Mucosa of rectum (tissue), 2 donors: Measurements from ENCODE around the gene ROCK2.

Source experiments
- H3K27ac ChIP-seq, 2 donors: one replicate each; pipeline ENCODE4 v1.7.0; 2013; ENCODE audit warnings: inconsistent platforms in 2 of 2, low read depth in 2 of 2, low read length in 2 of 2
- H3K27me3 ChIP-seq, 2 donors: one replicate each; pipeline ENCODE4 v1.7.0; 2013; ENCODE audit warnings: low read length in 2 of 2; ENCODE audit not compliant: control insufficient read depth in 2 of 2, insufficient read depth in 2 of 2
- H3K36me3 ChIP-seq, 2 donors: one replicate each; pipeline ENCODE4 v1.7.0; 2013; ENCODE audit warnings: low read length in 2 of 2; ENCODE audit not compliant: control insufficient read depth in 2 of 2, insufficient read depth in 2 of 2
- H3K4me1 ChIP-seq, 2 donors: one replicate each; pipeline ENCODE4 v1.7.0; 2013; ENCODE audit warnings: low read length in 2 of 2, mild to moderate bottlenecking in 1 of 2; ENCODE audit not compliant: control insufficient read depth in 2 of 2, insufficient read depth in 2 of 2
- H3K4me3 ChIP-seq, 2 donors: one replicate each; pipeline ENCODE4 v1.7.0; 2013; ENCODE audit warnings: low read length in 2 of 2
- H3K9ac ChIP-seq, 2 donors: one replicate each; pipeline ENCODE4 v1.7.0; 2013; ENCODE audit warnings: low read length in 2 of 2, low read depth in 1 of 2, mild to moderate bottlenecking in 1 of 2
- H3K9me3 ChIP-seq, 2 donors: one replicate each; pipeline ENCODE4 v1.7.0; 2013; ENCODE audit warnings: low read length in 2 of 2; ENCODE audit not compliant: control insufficient read depth in 2 of 2
- donor health status: healthy.
- donor health status: Normal muscosa, but diverticular disease.

Gene ROCK2

DNA sequence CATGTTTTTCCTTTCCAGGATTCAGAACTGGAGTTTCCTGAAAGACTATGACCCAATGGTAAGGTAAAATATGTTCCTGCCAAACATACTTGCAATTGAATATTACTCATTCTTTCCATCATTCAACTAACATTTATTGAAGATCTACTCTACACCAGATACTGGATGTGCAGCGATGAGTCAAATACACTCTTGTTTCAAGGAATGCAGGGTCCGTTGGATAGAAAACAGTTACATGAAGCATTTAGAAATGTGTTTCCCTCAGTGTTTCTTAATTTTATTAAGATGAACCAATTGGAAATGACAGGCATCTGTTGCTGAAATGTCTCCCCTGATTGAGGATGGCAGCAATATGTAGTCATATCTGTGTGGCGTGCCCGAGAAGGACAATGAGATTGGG lies 203.9 kb downstream of the ROCK2 start:
- no peaks in the 10 kb centered on the region for H3K9me3 ChIP-seq
- H3K9ac ChIP-seq: no peak overlapping the region
- no peaks in the 10 kb centered on the region for H3K36me3 ChIP-seq
- peaks cover 0 to 2% of the 10 kb centered on the region in 2 donors for H3K27me3 ChIP-seq
- H3K27ac ChIP-seq: no peak overlapping the region
- H3K4me3 ChIP-seq: no peak overlapping the region
- H3K4me1 ChIP-seq: no peaks in the 10 kb centered on the region

DNA sequence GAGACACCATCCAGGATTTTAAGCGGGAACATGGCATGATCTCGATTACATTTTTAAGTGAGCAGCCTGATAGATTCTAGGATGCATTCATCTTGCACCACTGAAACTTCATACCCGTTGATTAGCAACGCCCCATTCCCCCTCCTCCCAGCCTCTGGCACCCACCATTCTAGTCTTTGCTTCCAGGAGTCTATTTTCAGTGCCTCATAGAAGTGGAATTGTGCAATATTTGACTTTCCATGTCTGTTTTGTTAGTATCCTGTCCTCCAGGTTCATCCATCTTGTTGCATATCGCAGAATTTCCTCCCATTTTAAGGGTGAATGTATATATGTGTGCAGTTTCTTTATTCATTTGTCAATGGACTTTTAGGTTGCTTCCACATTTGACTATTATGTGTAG lies 210.1 kb downstream of the ROCK2 start:
- H3K27me3 ChIP-seq: peaks cover 0 to 7% of the 10 kb centered on the region in 2 donors
- no peak overlapping the region for H3K4me3 ChIP-seq
- no peaks in the 10 kb centered on the region for H3K9me3 ChIP-seq
- no peak overlapping the region for H3K27ac ChIP-seq
- no peak overlapping the region for H3K9ac ChIP-seq
- H3K4me1 ChIP-seq: peaks cover 21 to 24% of the 10 kb centered on the region in 2 donors
- no peaks in the 10 kb centered on the region for H3K36me3 ChIP-seq

DNA sequence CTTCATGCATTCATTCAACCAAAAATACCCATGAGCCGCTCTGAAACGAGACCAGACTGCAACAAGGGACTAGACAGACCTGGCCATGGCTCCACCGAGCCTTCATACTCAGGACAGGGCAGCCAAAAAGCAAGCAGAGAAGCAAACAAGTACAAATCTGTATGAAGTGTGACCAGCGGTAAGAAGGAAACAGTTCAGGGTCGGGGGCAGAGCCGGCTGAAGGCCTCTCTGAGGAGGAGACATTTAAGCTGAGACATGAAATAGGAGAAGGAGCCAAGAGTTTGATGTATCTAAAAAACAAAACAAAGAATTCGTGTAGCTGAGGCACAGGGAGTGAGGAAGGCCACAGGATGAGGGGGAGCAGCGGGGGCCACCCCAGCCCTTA lies 210.5 kb downstream of the ROCK2 start:
- Histone ChIP-seq H3K4me1 (peaks cover 21 to 24% of the 10 kb centered on the region in 2 donors), H3K9ac (peak overlapping the region in 1 of 2 donors; percentile 0), H3K36me3 (no peaks in the 10 kb centered on the region), H3K9me3 (no peaks in the 10 kb centered on the region), H3K4me3 (peak overlapping the region; percentile 80 to 85), H3K27me3 (peaks cover 0 to 7% of the 10 kb centered on the region in 2 donors), H3K27ac (no peak overlapping the region)

GRCh38 chr2:11133238-11133935 lies 211.0 kb downstream of the ROCK2 start:
- Histone ChIP-seq H3K36me3 (no peaks in the 10 kb centered on the region), H3K4me1 (peaks cover 21 to 24% of the 10 kb centered on the region in 2 donors), H3K4me3 (peak overlapping the region; percentile 80 to 85), H3K9me3 (no peaks in the 10 kb centered on the region), H3K9ac (peak overlapping the region; percentile 68 to 75), H3K27me3 (peaks cover 0 to 7% of the 10 kb centered on the region in 2 donors), H3K27ac (no peak overlapping the region)

DNA sequence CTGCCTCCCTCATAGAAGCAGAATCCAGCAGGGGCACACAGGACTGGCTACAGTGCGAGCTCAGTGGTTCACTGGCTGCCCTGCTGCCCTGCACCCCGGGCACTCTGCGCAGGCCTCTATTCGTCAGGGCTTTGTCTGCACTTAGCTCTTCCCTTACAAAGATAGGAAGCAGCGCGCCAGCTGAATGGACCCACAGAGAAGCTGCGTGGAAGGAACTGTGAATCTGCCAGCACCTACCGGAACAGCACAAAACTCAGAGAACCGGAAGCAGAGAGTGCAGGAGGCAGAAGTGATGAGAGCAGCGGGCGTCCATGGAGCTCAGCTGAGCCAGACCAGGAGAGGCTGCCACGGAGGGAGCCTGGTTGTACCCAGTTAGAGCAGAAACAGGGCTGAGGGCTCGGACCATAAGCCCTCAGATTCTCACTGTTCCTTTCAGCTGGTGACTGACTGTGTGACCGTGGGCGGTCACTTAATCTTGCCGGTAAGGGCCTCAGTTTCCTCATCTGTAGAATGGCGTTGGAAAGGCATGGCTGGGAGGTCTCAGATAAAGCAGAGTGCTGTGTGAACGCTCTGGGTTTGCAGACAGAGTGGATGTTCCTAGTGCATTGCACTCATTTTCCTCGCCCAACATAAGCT lies 212.3 kb downstream of the ROCK2 start:
- peaks cover 0 to 7% of the 10 kb centered on the region in 2 donors for H3K27me3 ChIP-seq
- H3K9me3 ChIP-seq: no peaks in the 10 kb centered on the region
- peaks cover 21 to 24% of the 10 kb centered on the region in 2 donors for H3K4me1 ChIP-seq
- H3K9ac ChIP-seq: peak overlapping the region in 1 of 2 donors; percentile 68
- peak overlapping the region; percentile 80 to 85 for H3K4me3 ChIP-seq
- no peak overlapping the region for H3K27ac ChIP-seq
- no peaks in the 10 kb centered on the region for H3K36me3 ChIP-seq

GRCh38 chr2:11131166-11131920 lies 213.1 kb downstream of the ROCK2 start:
- H3K4me3 ChIP-seq: no peak overlapping the region
- H3K9me3 ChIP-seq: no peaks in the 10 kb centered on the region
- no peak overlapping the region for H3K27ac ChIP-seq
- H3K4me1 ChIP-seq: peaks cover 21 to 24% of the 10 kb centered on the region in 2 donors
- no peak overlapping the region for H3K9ac ChIP-seq
- peaks cover 0 to 7% of the 10 kb centered on the region in 2 donors for H3K27me3 ChIP-seq
- H3K36me3 ChIP-seq: no peaks in the 10 kb centered on the region
